Naive B cell (primary cell): ENCODE results near the gene PLS1. TPM values are rescaled to one million over a fixed set of nuclear protein-coding genes. Genes with fewer than 3 reads are reported as not detected.

Experiments used
- ATAC-seq, 2 donors: fragments of 150-1000 bp; cut with Tn5 transposase; 2 replicates each; pipeline ENCODE4 v1.10.0; 2021; ENCODE audit warnings: low read depth in 2 of 2, mild to moderate bottlenecking in 2 of 2, moderate library complexity in 2 of 2
- DNase-seq: peaks from one replicate; pipeline ENCODE4 v3.0.0; 2022
- H3K27ac Mint-ChIP-seq, 6 donors: one replicate each; pipeline ENCODE4 v1.8.0; 2020 to 2022; ENCODE audit warnings: mild to moderate bottlenecking in 6 of 6, mixed read lengths in 6 of 6, moderate library complexity in 5 of 6, inconsistent platforms in 2 of 6
- H3K27me3 Mint-ChIP-seq, 3 donors: one replicate each; pipeline ENCODE4 v1.8.0; 2021 to 2022; ENCODE audit warnings: mixed read lengths in 3 of 3, mild to moderate bottlenecking in 1 of 3
- H3K36me3 Mint-ChIP-seq, 2 donors: one replicate each; pipeline ENCODE4 v1.8.0; 2020 to 2022; ENCODE audit warnings: mixed read lengths in 2 of 2, inconsistent platforms in 1 of 2, mild to moderate bottlenecking in 1 of 2
- H3K4me1 Mint-ChIP-seq, 3 donors: one replicate each; pipeline ENCODE4 v1.8.0; 2020 to 2022; ENCODE audit warnings: mixed read lengths in 3 of 3, inconsistent platforms in 1 of 3, mild to moderate bottlenecking in 1 of 3, moderate library complexity in 1 of 3
- H3K4me3 Mint-ChIP-seq, 8 donors: one replicate each; pipeline ENCODE4 v1.8.0; 2020 to 2022; ENCODE audit warnings: mild to moderate bottlenecking in 8 of 8, mixed read lengths in 8 of 8, moderate library complexity in 8 of 8, inconsistent platforms in 2 of 8
- H3K9me3 Mint-ChIP-seq, 7 donors: one replicate each; pipeline ENCODE4 v1.8.0; 2020 to 2022; ENCODE audit warnings: mixed read lengths in 7 of 7, mild to moderate bottlenecking in 5 of 7, inconsistent platforms in 2 of 7, moderate library complexity in 1 of 7
- polyA plus RNA-seq, 6 donors: library from polyadenylated mRNA; unstranded; fragments of 300-500 nt; fragmentation: Illumina TruSeq; gene quantifications; one replicate each; pipeline ENCODE4 v1.2.3, GENCODE V29; 2021; ENCODE audit warnings: low read depth in 6 of 6

PLS1 gene
- polyA plus RNA-seq, 6 donors from 2014 or later, result 0.22 to 0.92 (median 0.44) TPM; not detected in 1

DNA sequence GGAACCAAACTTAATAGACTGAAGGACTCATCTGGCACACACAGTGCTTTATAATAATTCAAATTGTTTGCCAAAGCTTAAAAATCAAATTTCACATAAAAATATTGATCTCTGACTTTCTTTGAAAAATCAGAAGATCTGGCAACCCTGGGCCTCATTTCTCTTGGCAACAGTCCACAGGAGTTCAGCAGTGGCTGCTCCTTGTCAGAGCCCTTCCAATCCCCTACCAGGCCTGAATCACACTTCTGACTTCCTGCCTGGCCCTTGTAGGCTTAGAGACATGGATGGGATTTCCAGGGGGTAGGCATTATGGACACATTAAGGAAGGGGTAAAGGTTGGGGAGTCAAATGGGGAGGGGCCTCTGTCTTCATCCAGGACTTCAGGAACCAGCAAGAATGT is 55.5 kb downstream of the PLS1 start:
- no peak for ATAC-seq
- Mint-ChIP-seq H3K4me1 (peaks cover 0 to 4% (median 0%) of the 10 kb centered on the region in 3 donors), H3K9me3 (no peaks in the 10 kb centered on the region), H3K27me3 (peaks cover 0 to 3% (median 0%) of the 10 kb centered on the region in 3 donors), H3K36me3 (no peaks in the 10 kb centered on the region), H3K27ac (no peak overlapping the region), H3K4me3 (no peak overlapping the region)
- no peak for DNase-seq

DNA sequence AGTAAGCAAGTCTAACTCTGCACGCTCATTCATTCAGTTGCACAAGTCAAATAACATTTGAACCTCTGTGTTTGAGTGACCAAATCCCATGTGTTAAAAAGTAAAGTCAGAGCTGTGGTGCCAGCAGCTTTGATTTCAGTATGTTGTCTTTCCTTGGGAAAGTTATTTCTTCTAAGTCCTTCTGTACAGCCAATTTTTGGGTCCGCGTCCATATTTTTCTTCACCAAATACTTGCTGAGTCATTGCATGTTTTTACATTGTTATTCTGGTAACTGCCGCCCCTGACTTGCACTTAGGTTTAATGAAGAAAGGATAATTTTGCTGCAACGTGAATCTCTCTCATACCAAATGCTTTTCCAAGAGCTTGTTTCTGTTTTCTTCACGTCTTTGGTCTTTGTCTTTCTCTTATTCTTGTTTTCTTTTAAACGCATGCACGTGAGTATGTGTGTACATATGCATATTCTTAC is 56.7 kb downstream of the PLS1 start:
- H3K4me3 Mint-ChIP-seq, result no peak overlapping the region
- ATAC-seq, result no peak
- no peaks in the 10 kb centered on the region for H3K36me3 Mint-ChIP-seq
- peaks cover 0 to 4% (median 0%) of the 10 kb centered on the region in 3 donors for H3K4me1 Mint-ChIP-seq
- H3K27me3 Mint-ChIP-seq, result peaks cover 0 to 3% (median 0%) of the 10 kb centered on the region in 3 donors
- no peaks in the 10 kb centered on the region for H3K9me3 Mint-ChIP-seq
- no peak overlapping the region for H3K27ac Mint-ChIP-seq
- DNase-seq, result no peak

DNA sequence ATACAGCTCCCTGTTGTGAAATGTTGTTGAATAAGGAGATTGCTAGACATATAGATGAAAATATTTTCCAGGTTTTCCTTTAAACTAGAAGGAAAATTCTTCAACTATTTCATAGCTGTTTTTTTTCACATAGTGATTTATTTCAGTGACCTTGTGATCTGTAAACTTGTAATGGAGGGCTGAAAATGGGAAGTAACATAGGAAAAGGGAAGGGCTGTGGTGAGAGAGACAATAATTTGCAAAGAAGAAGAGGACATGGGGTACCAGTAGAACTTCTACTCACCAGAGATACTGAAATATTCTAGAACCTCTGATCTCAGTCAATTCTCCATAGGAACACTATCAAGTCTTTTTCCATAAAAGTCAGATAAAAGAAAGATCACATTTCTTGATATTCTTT is 60.4 kb downstream of the PLS1 start:
- H3K27ac Mint-ChIP-seq, result no peak overlapping the region
- no peaks in the 10 kb centered on the region for H3K4me1 Mint-ChIP-seq
- H3K9me3 Mint-ChIP-seq, result no peaks in the 10 kb centered on the region
- H3K27me3 Mint-ChIP-seq, result no peaks in the 10 kb centered on the region
- H3K36me3 Mint-ChIP-seq, result no peaks in the 10 kb centered on the region
- ATAC-seq, result no peak
- H3K4me3 Mint-ChIP-seq, result no peak overlapping the region
- DNase-seq, result no peak

DNA sequence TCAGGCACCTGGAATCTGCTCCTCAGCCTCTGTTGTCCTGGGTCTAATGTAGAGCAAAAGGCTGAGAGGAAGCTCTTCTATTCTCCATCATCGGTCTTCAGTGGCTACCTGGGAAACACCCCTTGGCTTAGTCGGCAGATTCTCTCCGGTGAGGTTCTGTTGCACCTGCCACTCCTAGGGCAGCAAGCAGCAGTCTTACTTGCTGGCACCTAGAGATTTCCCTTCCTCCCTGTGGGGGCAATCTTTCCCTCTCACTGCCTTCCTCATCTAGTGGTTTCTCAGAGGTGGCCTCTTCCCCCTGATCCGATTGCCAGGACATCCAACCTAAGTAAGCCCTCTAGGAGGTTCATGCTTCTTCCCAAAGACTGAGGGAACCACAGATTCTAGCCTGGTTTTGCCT is 60.8 kb downstream of the PLS1 start:
- no peak for ATAC-seq
- no peak overlapping the region for H3K4me3 Mint-ChIP-seq
- DNase-seq, result no peak
- H3K27me3 Mint-ChIP-seq, result no peaks in the 10 kb centered on the region
- H3K9me3 Mint-ChIP-seq, result no peaks in the 10 kb centered on the region
- H3K27ac Mint-ChIP-seq, result peak overlapping the region in 1 of 6 donors; percentile 63
- H3K36me3 Mint-ChIP-seq, result no peaks in the 10 kb centered on the region
- no peaks in the 10 kb centered on the region for H3K4me1 Mint-ChIP-seq

DNA sequence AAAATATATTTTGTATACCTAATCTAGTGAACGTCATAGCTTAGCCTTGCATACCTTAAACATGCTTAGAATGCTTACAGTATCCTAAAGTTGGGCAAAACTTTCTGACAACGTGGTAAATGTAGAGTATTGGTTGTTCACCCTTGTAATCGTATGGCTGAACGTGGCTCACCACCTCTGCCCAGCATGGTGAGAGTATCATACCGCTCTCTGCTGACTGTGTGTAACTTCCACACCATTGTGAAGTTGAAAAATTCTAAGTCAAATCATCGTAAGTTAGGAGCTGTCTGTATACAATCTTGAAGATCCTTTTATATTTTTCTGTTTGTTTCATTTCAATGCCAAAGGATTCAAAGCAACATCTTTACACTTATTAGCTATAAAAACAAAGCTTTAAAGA is 64.2 kb downstream of the PLS1 start:
- H3K36me3 Mint-ChIP-seq, result no peaks in the 10 kb centered on the region
- H3K27ac Mint-ChIP-seq, result peak overlapping the region in 1 of 6 donors; percentile 63
- no peaks in the 10 kb centered on the region for H3K27me3 Mint-ChIP-seq
- H3K4me1 Mint-ChIP-seq, result no peaks in the 10 kb centered on the region
- no peak for DNase-seq
- ATAC-seq, result no peak
- no peak overlapping the region for H3K4me3 Mint-ChIP-seq
- no peaks in the 10 kb centered on the region for H3K9me3 Mint-ChIP-seq

DNA sequence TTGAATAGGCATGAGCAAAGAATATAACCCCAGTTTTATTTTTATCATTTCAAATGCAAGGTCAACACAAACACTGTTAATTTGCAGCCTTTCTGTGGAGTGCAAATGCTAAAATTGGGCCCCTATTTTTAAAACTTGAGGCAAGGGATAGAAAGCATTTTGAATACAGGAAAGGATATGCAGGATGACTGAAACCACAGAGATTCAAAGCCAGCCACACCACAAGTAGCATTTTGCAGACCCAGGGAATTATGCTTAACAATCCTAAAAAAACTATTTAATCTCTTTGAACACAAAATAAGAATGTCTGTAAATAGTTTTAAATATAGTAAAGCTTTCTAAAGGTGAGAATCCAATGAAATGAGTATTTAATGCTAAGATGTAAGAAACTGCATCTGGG is 64.7 kb downstream of the PLS1 start:
- no peak for DNase-seq
- Mint-ChIP-seq H3K27me3 (no peaks in the 10 kb centered on the region), H3K9me3 (no peaks in the 10 kb centered on the region), H3K27ac (no peak overlapping the region), H3K4me3 (no peak overlapping the region), H3K4me1 (no peaks in the 10 kb centered on the region), H3K36me3 (no peaks in the 10 kb centered on the region)
- ATAC-seq, result no peak

DNA sequence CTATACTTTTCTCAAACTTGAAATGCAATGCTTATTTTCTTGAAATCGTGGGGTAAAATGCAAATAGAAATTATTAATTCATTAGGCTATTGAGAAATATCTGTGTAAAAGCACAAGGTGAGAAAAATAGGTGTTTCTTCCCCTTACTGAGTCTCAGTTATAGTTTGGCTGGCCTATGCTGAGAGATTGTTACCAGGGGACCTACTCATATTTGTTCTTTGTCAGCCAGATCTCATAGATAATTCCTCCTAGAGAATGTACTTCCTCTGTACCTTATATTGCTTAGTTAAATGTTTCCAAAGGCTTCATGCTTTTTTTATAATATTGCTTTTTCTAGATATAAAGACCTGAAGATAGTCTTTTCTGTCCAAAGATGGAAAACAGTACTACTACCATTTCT is 67.7 kb downstream of the PLS1 start:
- ATAC-seq (no peak), DNase-seq (no peak)
- no peaks in the 10 kb centered on the region for H3K4me1 Mint-ChIP-seq
- no peak overlapping the region for H3K4me3 Mint-ChIP-seq
- no peaks in the 10 kb centered on the region for H3K27me3 Mint-ChIP-seq
- H3K27ac Mint-ChIP-seq, result no peak overlapping the region
- H3K9me3 Mint-ChIP-seq, result no peaks in the 10 kb centered on the region
- H3K36me3 Mint-ChIP-seq, result no peaks in the 10 kb centered on the region

DNA sequence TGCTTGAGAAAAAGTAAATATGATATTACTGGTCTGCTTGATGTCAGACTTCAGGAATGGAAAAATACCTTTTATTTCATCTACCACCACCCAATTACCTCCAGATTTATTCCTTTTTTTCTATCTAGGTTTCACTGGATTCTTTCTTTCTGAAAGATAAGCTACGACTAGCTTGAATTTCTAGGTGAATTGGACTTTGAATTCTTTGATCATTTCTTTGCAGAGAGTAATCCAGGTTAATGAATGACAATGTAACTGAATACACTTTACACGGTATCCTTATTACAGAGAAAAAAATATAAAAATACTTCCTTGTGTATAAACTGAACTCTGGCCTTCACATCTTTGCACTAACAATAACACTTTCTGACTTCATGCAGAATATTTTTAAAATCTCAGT is 68.1 kb downstream of the PLS1 start:
- Mint-ChIP-seq H3K27me3 (no peaks in the 10 kb centered on the region), H3K9me3 (no peaks in the 10 kb centered on the region), H3K4me3 (no peak overlapping the region), H3K36me3 (no peaks in the 10 kb centered on the region), H3K27ac (no peak overlapping the region), H3K4me1 (no peaks in the 10 kb centered on the region)
- no peak for ATAC-seq
- no peak for DNase-seq

DNA sequence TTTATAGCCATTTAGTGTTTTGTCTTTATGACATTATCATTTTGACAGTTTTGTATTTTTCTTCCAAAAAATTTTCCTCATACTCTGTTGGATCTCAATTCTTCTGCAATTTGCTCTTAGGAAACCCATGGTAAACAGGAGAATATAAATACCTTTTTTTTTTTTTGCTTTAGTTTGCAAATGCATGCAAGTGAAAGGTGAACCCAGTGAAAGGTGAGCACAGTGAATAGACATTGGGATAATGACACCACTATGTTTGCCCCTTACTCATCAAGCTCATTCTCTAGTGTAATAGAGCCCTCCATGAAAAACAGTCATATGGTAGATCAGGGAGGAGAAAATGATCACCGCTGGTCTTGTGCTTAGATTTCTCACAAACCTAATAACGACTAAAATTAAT is 68.6 kb downstream of the PLS1 start:
- Mint-ChIP-seq H3K27me3 (no peaks in the 10 kb centered on the region), H3K36me3 (no peaks in the 10 kb centered on the region), H3K27ac (no peak overlapping the region), H3K4me1 (no peaks in the 10 kb centered on the region), H3K4me3 (no peak overlapping the region), H3K9me3 (no peaks in the 10 kb centered on the region)
- DNase-seq (no peak), ATAC-seq (no peak)

DNA sequence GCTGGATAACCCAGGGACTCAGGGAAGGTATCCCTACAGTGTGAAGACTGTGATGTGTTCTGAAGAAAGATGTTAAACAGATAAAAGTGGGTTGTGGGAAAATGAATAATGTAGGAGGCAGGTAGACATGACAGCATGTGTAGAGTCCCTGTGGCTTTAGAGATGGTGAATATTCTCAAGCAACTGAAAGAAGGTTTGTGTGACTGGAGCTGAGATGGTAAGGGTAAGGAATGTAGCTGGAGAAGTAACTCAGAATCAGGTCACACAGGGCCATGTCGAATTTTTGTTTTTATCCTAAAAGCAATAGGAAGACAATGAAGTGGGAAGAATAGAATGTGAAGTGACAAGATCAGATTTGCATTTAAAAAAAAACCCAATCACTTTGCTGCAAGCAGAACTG is 73.9 kb downstream of the PLS1 start:
- no peak overlapping the region for H3K27ac Mint-ChIP-seq
- no peaks in the 10 kb centered on the region for H3K4me1 Mint-ChIP-seq
- no peak overlapping the region for H3K4me3 Mint-ChIP-seq
- no peak for ATAC-seq
- no peak for DNase-seq
- no peaks in the 10 kb centered on the region for H3K27me3 Mint-ChIP-seq
- H3K36me3 Mint-ChIP-seq, result no peaks in the 10 kb centered on the region
- peaks cover 0 to 1% (median 0%) of the 10 kb centered on the region in 7 donors for H3K9me3 Mint-ChIP-seq

DNA sequence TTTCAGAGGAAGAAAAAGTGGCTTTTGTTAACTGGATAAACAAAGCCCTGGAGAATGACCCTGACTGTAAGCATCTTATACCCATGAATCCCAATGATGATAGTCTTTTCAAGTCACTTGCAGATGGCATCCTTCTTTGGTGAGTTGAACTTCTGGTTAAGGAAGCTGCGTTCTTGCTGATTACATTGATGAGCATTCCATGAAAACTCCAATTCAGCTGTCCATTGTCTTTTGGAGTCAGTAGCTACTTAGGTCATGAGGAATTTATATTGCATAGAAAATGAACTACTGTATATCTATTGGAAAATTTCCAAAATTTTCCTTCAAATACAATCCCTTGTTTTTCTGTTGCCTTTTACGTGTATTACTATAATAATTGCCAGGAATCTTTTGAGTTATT is 80.0 kb downstream of the PLS1 start:
- H3K27ac Mint-ChIP-seq, result no peak overlapping the region
- DNase-seq (no peak), ATAC-seq (no peak)
- H3K27me3 Mint-ChIP-seq, result no peaks in the 10 kb centered on the region
- H3K36me3 Mint-ChIP-seq, result no peaks in the 10 kb centered on the region
- H3K4me1 Mint-ChIP-seq, result no peaks in the 10 kb centered on the region
- H3K4me3 Mint-ChIP-seq, result no peak overlapping the region
- peaks cover 0 to 1% (median 0%) of the 10 kb centered on the region in 7 donors for H3K9me3 Mint-ChIP-seq

DNA sequence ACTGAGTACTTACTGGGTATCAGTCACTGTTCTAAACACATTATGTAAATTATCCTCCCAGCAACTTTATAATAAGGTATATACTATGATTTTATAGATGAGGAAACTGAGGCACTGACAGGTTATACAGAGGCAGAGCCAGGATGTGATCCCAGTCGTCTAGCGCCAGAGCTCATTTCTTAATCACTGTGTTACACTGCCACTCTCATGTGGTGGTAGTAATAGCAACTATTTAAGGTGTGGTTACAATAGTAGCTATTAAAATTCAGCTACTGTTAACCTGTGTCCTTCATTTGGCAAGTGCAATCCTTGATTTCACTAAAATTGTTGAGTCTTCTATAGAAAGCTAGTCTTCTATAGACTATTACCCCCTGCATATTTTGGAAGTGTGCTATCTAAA is 84.5 kb downstream of the PLS1 start:
- H3K27me3 Mint-ChIP-seq, result no peaks in the 10 kb centered on the region
- H3K27ac Mint-ChIP-seq, result no peak overlapping the region
- no peak overlapping the region for H3K4me3 Mint-ChIP-seq
- DNase-seq (no peak), ATAC-seq (no peak)
- H3K9me3 Mint-ChIP-seq, result no peaks in the 10 kb centered on the region
- no peaks in the 10 kb centered on the region for H3K36me3 Mint-ChIP-seq
- no peaks in the 10 kb centered on the region for H3K4me1 Mint-ChIP-seq

DNA sequence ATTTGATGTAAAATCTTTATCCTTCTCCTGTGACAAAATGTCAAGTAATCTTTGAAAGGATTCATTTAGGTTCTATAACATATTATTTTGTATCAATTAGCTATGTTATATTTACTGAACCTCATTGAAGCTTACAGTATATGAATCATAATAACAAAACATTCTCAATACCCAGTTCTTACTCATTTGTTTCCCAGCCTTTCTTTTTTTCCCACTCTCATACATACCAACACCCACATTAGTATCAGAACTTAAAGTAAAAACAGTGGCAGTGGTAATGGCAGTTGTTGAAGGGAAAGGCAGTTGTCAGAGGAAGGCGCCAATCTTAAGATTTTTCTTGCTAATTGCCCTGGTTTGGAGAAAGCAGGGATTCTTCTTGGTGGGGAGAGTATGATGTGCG is 94.4 kb downstream of the PLS1 start:
- no peaks in the 10 kb centered on the region for H3K4me1 Mint-ChIP-seq
- H3K4me3 Mint-ChIP-seq, result no peak overlapping the region
- no peaks in the 10 kb centered on the region for H3K27me3 Mint-ChIP-seq
- no peaks in the 10 kb centered on the region for H3K36me3 Mint-ChIP-seq
- H3K9me3 Mint-ChIP-seq, result no peaks in the 10 kb centered on the region
- DNase-seq, result no peak
- ATAC-seq, result no peak
- H3K27ac Mint-ChIP-seq, result no peak overlapping the region

DNA sequence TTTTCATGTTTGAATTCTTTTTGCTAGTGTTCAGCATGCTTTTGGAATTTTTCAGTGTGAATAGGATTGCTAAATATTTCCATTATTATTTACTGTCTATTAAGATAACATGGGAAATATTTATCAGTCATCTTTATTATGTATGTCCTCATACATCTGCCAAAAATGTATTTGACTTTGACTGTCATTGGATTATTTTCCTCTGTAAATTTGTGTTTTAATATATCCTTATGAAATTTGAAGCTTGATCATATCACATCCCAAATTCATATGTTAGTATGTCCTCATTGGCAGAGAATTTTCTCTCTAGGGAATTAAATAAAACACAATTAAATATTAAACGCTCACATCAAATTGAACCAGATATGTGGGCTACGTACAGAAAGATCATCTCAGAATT is 95.3 kb downstream of the PLS1 start:
- DNase-seq (no peak), ATAC-seq (no peak)
- Mint-ChIP-seq H3K4me1 (no peaks in the 10 kb centered on the region), H3K4me3 (no peak overlapping the region), H3K9me3 (no peaks in the 10 kb centered on the region), H3K36me3 (no peaks in the 10 kb centered on the region), H3K27me3 (no peaks in the 10 kb centered on the region), H3K27ac (no peak overlapping the region)

DNA sequence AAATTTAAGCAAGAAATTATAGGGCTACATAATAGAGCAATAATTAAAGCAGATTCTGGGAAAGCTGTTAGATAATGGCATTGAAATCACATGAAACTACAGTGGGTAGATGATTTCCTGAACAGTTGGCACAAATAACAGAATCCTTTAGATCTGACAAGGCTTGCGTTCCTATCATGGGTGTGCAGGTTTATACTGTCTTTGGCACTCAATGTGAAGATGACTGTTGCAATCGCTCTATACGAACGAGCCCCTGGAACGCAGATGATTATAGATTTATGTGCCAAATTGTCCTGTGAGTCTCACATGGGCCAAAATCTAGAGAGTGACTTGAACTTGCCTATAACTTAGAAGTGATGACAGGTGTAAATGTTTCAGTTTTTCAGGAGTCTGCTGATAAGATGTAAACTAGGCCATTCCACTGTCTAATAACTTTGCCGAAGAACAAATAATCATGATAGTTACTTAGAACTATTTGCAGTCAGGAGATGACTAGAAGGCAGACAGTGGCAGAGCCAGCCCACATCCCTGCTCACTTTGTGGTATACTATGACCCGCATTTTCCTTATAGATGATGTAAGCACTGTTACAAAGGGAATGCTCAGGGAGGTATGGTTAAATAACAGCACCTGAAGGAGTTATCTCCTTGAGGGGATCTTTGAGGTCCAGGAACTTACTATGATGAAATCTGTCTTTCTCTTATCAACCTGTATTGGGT is 97.1 kb downstream of the PLS1 start:
- H3K27ac Mint-ChIP-seq, result no peak overlapping the region
- DNase-seq (no peak), ATAC-seq (no peak)
- H3K27me3 Mint-ChIP-seq, result no peaks in the 10 kb centered on the region
- no peaks in the 10 kb centered on the region for H3K4me1 Mint-ChIP-seq
- no peaks in the 10 kb centered on the region for H3K36me3 Mint-ChIP-seq
- H3K9me3 Mint-ChIP-seq, result no peaks in the 10 kb centered on the region
- no peak overlapping the region for H3K4me3 Mint-ChIP-seq
